Medulla oblongata (tissue), 1 donor: ENCODE measurements around the gene UGP2.
"Not testable (repeated sequence)": the region's sequence is repeated elsewhere in the genome, so short reads cannot be mapped to it uniquely, and the experiment has no call there.

ENCODE experiments used
- DNase-seq: peaks from one replicate; pipeline ENCODE4 v3.0.0-alpha.2; 2015; ENCODE audit errors: extremely low spot score

UGP2 gene

DNA sequence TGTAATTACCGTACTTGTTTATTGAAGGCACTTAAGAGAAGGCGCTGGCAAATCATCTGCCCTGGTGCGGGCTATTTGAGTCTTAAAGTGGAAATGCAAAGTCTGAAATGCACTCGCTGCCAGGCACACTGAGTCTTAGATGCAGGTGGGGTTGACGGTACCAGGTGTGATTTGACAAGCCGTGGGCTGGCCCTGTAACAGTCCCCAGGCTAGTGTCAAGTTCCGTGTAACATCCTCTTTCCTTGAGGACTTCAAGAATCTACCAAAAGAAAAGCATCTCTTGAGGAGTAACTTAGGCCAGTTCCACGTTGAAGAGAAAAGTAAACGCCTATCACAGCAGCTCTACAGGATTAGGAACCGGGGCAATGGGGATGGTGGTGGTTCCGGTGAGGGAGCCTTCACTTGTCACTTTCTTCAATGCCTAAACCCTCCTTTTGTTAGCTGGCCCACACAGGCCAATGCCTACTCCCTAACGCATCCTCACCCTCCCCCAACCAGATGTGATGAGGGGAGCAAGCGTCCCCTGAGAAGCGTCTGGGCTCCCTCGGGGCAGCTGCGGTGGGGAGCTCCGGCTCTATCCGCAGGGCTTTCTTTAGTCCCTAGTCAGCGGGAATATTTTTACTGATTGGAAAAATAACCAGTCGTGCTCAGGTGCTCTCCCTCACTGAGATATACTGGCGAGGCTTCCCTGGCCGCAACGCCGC, 1.5 kb upstream of the UGP2 start:
- DNase-seq, result no peak

DNA sequence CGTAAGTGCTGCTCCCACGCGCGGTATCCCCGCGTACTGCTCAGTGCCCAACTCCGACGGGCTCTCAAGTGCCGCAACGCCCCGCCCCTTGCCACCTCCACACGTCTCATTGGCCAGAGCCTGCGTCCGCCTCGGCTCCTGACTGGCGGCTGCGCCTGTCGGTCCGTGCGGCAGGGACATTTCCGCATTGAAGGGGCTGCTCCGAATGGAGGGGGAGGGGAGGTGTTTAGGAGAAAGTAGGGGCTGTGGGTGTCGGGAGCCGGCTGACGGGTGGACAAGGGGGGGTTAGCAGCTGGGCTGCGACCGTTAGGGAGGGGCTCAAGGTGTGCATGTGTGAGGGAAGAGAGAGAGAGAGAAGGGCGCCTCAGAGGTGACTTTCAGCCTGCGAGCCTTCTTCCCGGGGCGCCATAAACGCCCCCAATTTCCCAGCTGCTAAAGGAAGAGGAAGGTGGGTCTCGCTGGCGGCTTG, 877 bp upstream of the UGP2 start:
- DNase-seq, result peak; percentile 99

DNA sequence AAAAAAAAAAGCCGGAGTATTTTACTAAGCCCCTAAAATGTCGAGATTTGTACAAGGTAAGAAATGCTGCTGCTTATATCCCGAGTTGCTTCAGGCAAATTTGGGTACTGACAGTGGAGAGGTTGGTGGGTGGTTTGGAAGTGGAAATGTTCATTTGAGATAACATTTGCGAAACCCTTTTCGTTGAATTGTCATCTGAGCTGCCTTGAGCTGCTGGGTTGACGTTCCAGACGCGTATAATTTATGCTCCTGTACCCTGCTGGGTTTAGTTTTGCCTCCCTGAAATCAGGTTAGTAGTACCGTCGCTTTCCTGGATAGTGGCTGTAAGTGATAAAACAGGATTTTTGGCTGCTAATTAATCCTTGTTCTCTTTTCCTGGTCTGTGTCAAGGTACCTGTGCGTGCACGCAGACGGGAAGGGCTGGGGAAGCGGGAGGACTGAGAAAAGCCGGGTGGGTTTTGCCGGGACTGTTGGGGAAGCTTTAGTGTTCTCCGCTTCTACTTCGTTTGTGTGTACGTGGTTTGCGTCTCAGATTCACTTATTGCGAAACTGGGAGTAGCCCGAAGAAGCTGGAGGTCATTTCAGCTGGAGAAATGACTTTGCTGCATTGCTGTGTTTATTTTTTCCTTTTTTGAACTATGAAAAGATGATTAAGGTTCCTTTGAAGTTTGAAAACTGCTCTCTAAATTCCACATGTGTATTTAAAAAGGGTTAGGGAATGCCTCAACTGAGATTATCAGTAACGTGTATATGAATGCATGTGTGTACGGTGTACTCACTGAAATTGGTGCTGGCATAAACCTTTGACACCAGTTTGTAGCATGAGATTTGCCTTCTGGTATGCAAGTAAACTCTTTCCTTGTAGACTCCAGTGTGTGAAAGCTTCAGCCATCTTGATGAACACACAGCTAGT, 709 bp downstream of the UGP2 start:
- DNase-seq, result peak; percentile 56

DNA sequence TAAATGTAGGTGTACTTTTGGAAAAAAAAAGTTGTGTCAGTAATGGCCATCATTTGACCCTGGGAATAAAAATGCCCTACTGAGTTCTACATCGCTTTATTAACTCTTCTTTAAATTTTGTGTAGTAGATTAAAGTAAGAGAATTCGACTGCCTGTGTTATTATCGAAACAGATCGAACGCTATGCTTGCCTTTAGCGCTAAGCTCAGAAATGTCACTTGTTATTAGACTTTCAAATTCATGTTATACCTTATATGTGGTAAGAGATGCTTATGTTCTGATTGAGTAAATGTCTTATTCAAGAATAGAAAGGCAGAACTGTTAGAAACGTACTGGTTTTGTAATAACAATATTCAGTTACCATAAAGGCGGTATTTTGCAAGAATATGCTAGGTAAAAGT, 1.4 kb downstream of the UGP2 start:
- DNase-seq, result no peak

DNA sequence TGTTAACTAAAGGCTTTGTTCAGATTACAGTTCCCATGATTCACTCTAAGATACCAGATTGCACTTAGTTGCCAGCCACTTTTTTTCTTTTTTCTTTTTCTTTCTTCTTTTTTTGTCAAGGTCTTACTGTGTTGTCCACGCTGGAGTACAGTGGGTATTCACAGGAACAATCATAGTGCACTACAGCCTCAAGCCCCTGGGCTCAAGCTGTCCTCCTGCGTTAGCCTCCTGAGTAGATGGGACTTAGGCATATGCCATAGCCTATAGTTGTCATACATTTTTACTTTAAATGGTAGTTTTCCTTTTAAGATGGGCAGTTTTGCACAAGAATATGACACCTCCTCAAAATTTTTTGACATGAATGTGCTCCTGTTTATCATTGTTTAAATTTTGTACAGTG, 2.1 kb downstream of the UGP2 start:
- no peak for DNase-seq

DNA sequence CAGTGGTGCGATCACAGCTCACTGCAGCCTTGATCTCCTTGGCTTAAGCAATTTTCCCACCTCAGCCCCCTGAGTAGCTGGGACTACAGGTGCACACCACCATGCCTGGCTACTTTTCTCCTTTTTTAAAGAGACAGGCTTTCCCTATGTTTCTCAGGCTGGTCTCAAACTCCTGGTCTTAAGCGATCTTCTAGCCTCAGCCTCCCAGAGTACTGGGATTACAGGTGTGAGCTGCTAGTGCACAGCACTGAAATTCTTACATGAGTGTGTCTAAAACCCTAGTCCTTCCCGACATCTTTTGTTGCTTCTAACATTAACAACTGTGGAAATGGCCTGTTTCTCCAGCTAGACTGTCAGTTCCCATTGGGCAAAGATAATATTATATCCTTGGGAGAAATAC, 2.9 kb downstream of the UGP2 start:
- no peak for DNase-seq

DNA sequence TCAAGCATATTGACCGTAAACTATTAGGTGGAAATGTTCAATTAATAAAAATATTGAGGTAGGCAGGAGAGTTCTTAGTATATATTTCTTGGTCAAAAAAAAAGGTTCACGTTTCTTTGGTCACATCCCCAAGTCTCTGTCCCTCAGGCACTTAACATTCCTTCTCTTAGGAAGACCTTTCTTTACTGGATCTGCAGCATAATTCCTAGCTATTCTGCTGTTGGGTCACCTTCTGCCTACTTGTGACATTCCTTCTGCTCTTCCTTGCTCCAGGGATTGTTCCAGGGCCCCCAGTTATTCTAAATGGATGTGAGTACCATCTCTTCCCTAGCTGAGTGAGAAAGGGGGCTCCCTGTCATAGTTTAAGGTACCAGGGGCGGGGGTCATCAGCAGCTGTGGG, 4.2 kb downstream of the UGP2 start:
- no peak for DNase-seq

DNA sequence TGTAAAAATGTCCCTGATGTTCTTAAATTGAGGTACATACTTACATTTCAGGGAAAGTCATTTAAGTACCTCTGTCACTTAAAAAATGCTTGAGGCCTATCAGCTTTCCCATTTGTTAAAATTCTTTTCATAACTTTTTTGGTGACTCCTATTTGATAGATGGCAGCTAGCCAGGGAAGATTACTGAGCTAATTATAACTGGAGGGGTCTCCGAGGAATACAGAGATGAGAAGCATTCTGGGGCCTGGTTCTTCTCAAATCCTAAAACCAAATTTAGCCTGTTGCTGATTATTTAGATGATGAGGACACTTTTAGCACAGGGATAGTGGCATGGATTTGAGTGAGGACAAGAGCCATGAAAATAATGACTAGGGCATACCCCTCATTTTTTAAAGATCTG, 4.8 kb downstream of the UGP2 start:
- no peak for DNase-seq

DNA sequence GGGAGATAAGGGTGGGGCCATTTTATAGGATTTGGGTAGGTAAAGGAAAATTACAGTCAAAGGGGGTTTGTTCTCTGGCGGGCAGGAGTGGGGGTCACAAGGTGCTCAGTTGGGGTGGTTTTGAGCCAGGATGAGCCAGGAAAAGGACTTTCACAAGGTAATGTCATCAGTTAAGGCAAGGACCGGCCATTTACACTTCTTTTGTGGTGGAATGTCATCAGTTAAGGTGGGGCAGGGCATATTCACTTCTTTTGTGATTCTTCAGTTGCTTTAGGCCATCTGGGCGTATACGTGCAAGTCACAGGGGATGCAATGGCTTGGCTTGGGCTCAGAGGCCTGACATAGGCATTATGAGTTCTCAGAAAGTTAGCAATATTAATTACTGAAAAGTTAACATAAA, 5.9 kb downstream of the UGP2 start:
- DNase-seq, result not testable (repeated sequence)

DNA sequence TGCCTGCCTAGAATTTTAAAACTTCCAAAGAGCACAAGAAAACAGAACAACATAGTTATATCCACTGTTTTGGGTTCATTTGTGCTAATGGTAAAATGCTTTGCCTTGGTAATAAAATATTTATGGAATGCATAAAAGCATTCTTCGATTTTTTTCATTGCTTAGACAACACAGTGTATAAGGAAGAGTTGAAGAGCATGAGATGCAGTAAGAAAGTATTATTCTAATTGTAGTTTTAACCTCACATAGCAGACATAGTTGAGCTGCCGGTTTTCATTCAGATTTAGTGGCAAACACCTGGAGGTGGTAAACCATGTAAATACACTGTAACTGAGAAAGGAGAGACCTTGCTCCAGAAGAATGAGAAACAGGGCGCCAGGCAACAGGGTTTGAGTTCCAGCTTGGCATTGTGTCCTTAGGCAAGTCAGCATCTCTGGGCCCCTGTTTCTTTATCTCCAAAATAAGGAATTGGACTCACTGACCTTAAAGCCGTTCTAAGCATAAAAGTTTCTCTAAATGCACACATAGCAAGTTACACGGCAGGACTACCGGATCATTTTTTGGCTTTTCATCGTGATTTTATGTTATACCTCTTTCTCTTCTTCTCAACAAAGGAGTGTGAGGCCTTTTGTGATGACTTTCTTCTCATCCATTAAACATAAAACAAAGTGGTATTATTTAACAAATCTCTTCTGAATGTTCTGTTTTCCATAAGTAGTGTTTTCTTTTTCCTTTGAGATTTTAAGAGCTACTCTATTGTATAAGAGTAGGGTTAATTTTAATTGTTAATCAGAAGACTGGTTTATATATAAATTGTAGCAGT, 7.9 kb downstream of the UGP2 start:
- peak; percentile 40 for DNase-seq

DNA sequence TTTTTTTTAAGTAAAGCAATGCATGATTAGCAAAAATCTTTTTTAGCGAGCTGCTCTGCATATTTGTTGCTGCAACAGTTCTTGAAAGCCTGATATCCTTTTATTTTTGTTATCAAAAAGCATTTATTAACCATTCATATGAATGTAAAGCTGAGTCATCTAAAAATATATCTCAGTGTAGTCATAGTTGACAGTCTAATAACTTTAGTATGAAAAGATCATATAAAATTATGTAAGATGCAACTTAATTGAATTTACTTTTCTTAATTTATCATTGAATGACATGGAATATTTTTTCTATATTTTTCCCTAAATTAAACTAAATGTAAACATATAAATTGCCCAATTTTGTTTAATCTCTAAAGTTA, 8.5 kb downstream of the UGP2 start:
- no peak for DNase-seq

DNA sequence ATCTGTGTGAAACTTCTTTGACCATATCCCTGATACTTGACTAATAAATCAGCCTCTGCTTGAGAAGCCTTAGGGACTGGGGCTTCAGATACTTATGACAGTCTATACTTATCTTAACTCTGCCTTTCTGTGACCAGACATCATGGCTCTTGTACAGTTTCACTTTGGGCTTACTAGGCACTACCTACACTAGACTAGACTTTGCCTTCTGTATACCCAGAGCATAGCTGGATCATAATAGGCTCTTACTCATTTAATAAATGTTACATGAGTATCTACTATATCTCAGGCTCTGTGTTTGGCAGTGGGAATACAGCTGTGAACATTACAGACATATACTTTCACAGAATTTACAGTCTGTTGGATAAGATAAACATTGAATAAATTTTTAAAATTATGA, 9.0 kb downstream of the UGP2 start:
- DNase-seq, result no peak

DNA sequence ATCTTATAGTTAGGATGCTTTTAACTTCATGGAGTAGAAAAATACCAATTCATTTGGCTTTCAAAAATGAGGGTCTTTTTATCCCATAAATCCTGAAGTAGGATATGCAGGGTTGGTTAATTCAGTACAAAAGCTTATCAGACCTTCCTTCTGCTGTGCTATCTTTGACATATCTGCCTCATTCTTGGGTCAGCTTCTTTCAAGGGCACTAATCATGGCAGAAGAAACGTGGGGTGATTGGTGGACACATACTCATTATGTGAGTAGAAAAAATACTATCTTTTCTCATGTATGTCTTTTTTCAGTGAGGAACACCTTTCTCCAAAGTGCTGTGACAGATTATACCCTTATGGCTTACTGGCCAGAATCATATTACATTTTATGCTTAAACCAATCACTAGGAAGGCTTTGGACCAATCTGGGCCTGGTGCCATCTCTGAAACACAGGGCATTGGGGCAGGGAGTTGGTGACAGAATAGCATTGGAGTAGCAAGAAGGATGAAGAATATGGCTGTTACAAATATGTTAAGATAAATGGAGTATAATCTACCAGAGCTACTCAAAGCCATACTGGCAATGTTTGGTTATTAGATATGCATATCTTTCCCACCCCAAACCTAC, 10.1 kb downstream of the UGP2 start:
- no peak for DNase-seq

DNA sequence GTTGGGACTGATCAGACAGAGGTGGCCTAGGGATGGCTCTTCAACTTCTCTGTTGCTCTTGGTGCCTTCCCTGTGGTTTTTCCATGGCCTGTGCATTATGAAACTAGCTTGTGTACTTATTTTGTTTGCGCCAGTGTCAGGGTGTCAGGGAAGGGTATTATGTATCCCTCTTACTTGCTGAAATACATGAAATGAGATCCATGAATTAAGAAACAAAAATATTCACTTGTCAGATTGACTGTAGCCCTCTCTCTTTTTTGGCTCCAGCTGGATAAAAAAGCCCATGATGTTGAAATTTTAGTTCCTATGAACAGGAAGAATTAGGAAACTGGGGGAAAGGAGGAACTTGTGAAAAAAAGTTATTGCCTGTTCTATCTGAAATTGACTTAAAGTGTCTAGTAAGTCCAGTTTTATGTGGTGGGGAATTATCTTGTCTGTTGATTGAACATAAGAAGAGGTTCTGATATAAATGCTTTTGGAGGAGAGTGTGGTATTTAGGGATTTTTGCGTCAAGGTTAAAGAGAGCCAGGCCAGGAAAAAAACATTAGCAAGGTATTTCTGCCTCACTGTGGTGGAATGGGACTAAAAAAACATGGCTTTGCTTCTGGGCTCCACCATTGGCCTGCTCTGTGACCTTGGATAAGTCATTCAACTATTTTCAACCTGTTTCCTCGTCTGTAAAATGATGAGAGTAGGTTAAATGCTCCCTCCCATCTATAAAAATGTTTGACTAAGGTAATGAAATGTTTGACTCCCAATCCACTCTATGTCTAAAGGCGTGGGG, 12.0 kb downstream of the UGP2 start:
- no peak for DNase-seq

DNA sequence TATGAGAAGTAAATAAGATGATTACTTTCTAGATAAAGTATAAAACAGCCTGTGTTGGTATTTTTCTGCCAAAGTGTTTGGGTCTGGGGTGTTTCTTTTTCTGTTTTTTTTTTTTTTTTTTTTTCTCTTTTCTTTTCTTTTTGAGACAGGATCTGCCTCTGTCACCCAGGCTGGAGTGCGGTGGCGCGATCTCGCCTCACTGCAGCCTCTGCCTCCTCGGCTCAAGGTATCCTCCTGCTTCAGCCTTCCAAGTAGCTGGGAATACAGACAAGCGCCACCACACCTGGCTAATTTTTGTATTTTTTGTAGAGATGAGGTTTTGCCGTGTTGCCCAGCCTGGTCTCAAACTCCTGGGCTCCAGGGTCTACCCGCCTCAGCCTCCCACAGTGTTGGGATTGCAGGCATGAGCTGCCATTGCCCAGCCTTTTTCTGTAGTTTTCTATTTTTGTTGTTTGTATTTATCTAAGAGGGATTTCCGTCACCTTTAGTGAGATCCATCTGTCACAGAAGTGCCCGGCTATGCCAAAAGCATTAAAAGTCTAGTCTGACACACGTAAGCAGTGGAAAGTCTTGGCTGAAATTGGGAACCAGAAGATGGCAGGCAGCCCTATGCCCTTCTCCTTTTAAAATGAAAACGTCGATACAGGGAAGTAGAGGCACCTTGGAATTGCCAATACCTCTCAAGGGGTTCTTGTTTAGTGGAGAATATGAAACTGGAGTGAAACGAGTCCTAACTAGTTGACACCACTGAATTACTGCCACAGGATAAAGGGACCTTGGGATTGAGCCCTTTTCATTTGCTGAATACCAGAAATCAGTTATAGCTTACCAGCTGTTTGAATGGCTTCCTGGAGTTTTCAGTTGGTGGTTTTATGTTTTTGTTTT, 14.0 kb downstream of the UGP2 start:
- DNase-seq, result no peak

DNA sequence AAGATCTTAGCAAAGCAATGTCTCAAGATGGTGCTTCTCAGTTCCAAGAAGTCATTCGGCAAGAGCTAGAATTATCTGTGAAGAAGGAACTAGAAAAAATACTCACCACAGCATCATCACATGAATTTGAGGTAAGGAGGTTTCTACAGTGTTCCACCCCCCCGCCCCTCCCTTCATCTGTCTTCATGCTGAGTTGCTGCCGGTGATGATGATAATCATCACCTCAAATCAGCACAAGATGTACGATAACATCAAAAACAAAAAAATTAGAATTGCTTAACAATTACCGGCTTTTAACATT, 14.6 kb downstream of the UGP2 start:
- DNase-seq, result no peak

DNA sequence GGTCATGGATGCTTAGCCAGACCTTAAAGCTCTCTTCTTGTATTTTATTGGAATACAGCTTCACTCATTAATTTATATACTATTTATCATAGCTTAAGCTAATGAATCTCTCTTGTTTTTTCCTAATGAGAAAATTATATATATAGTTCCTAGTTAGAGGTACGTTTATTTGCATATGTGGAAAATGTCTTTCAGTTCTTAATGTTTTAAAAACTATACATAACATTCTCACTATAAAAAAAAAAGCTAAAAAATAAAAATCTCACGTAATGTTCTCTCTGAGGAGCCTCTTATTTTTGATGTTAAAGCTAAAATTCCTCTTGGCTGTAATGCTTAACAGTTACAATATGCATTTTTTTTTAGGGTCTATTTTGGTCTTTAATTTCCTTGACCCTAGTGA, 16.6 kb downstream of the UGP2 start:
- no peak for DNase-seq

DNA sequence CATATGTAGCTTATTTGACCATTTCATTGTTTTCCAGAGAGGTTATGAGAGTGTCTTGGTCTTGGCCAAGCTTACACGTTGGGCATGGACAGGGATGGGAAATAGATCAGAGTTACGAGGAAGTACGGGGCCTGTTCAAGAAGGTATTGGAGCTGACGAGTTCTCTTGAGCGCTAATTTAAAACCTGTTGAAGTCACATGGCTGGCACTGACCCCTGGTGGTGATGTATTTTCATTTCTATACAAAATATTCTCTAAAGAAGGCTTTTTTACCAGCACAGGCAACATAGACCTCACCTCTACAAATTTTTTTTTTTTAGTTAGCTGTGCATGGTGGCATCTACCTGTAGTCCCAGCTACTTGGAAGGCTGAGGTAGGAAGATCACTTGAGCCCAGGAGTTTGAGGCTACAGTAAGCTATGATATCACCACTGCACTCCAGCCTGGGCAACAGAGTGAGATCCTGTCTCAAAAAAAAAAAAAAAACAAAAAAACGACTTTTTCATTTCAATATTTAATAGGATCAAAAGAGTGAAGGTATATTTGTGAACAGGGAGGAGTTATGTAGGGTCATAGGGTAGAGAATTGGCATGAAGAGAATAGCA, 19.6 kb downstream of the UGP2 start:
- DNase-seq, result peak; percentile 69

DNA sequence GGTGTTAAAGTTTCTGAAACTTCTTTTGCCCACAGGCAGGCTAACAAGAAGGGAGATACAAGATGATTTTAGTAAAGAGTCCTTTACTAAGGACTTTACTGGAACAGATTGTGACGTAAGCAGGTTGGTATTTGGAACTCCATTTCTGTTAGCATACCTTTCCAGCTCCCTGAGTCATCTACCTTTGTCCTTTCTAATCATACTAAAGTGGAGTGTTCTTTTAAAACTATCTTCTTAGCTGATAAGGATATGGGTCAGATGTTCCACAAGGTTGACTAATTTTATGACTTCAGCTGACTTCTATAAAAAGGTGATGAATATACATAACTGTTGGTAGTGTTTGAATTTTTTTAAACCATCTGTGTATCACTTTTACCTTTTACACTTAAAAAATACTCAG, 21.1 kb downstream of the UGP2 start:
- DNase-seq, result no peak

DNA sequence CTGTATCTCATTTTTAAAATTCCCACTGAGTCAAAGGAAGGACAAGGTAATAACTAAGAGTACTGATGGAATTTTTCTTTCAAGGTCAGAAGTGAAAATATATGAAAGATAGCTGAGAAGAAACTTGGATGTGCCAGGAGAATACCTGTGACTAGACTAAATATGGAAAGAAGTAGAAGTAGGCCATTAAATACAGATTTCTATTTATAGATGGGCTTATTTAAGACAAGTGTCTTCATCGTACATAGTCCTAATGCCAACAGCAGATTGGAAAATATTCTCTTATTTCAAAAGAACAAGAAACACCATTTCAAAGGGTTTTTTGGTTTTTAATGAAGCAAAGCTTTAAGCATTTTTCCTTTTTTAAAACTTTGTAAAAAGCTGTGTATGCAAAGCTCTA, 22.0 kb downstream of the UGP2 start:
- no peak for DNase-seq
